ENCODE data around the gene GDF10. TPM values are rescaled to one million over a fixed set of nuclear protein-coding genes. Genes with fewer than 3 reads are reported as not detected.

The GDF10 gene
- total RNA-seq, 2 experiments from 2014 or later, result 0.16 to 0.22 TPM

DNA sequence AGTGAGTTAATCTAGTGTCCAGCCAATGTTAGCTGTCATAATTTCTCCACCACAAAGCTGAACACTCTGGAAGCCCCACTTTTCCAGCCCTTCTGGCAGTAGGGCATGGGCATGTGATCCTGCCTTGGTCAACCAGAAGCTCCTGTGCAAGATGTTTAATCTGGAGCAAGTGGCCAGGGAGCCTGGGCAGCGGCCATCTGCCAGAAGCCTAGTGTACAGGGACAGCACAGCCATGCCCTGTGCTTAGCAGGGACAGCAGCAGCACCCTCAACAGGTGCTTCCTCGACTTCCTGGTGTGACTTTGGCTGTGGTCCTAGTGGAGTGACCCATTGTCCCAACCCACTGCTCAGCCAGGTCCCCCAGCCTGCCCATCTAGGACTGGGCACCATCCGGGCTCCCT lies 58.5 kb downstream of the GDF10 start:
- no peaks in the 10 kb centered on the region for H3K4me1 ChIP-seq (ENCODE audit: insufficient read depth, low read length)

DNA sequence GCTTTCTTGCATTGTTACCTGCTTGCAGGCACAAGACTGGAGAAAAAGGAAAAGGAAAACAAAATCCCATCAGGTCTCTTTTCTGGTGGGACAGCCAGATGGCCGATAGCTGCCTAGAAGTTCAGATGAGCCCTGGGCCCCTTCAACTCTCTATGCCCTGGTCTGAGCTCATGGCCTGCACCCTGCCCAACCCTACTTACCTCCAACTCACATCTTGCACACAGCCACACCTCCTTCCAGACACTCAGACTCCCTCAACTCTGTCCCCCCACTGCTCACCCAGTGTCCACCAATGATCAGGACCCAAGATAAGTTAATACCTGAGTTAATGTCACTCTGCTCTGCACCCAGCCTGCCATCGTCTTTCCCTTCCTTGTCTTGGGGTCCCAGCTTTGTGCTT lies 59.1 kb downstream of the GDF10 start:
- ChIA-PET POLR2A (no interaction called here), CTCF (no interaction called here)
- no peaks in the 10 kb centered on the region for H3K27me3 ChIP-seq (ENCODE audit: control insufficient read depth in 1 of 2, insufficient read depth in 2 of 2, low read length in 2 of 2)
- Mint-ChIP-seq H3K27ac (no peak overlapping the region), H3K9me3 (no peaks in the 10 kb centered on the region), H3K4me3 (no peak overlapping the region), H3K36me3 (ENCODE audit: low read depth) (no peaks in the 10 kb centered on the region), H3K4me1 (ENCODE audit: low read depth) (no peaks in the 10 kb centered on the region), H3K27me3 (no peaks in the 10 kb centered on the region)
- no peaks in the 10 kb centered on the region for H3K4me1 ChIP-seq (ENCODE audit: insufficient read depth, low read length)
- ATAC-seq (ENCODE audit: poor library complexity), result no peak
- no peak overlapping the region for H3K27ac ChIP-seq (ENCODE audit: low read depth in 1 of 2, low read length in 2 of 2)
- no peak overlapping the region for H3K4me3 ChIP-seq (ENCODE audit: low read length)
- no peaks in the 10 kb centered on the region for H3K9me3 ChIP-seq (ENCODE audit: control insufficient read depth in 1 of 2, insufficient read depth in 1 of 2, low read length in 2 of 2)
- DNase-seq, result peak in 1 of 14 experiments; percentile 4
- H3K36me3 ChIP-seq (ENCODE audit: insufficient read depth, low read length), result no peaks in the 10 kb centered on the region
- intact Hi-C loops (cut with DNase I, micrococcal nuclease), result no loop called here
- TF ChIP-seq, protein P1, sequence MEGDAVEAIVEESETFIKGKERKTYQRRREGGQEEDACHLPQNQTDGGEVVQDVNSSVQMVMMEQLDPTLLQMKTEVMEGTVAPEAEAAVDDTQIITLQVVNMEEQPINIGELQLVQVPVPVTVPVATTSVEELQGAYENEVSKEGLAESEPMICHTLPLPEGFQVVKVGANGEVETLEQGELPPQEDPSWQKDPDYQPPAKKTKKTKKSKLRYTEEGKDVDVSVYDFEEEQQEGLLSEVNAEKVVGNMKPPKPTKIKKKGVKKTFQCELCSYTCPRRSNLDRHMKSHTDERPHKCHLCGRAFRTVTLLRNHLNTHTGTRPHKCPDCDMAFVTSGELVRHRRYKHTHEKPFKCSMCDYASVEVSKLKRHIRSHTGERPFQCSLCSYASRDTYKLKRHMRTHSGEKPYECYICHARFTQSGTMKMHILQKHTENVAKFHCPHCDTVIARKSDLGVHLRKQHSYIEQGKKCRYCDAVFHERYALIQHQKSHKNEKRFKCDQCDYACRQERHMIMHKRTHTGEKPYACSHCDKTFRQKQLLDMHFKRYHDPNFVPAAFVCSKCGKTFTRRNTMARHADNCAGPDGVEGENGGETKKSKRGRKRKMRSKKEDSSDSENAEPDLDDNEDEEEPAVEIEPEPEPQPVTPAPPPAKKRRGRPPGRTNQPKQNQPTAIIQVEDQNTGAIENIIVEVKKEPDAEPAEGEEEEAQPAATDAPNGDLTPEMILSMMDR (IDR thresholded peaks at IDR 0.05), result no peak

More for the DNA sequence above, 58.5 kb downstream of the GDF10 start:
- ChIA-PET POLR2A (no interaction called here), CTCF (no interaction called here)
- no peak for ATAC-seq (ENCODE audit: poor library complexity)
- Histone ChIP-seq H3K27ac (ENCODE audit: low read depth in 1 of 2, low read length in 2 of 2) (no peak overlapping the region), H3K9me3 (ENCODE audit: control insufficient read depth in 1 of 2, insufficient read depth in 1 of 2, low read length in 2 of 2) (no peaks in the 10 kb centered on the region), H3K4me3 (ENCODE audit: low read length) (no peak overlapping the region), H3K27me3 (ENCODE audit: control insufficient read depth in 1 of 2, insufficient read depth in 2 of 2, low read length in 2 of 2) (no peaks in the 10 kb centered on the region), H3K36me3 (ENCODE audit: insufficient read depth, low read length) (no peaks in the 10 kb centered on the region)
- H3K4me1 Mint-ChIP-seq (ENCODE audit: low read depth), result no peaks in the 10 kb centered on the region
- H3K9me3 Mint-ChIP-seq, result no peaks in the 10 kb centered on the region
- no peak overlapping the region for H3K4me3 Mint-ChIP-seq
- intact Hi-C loops (cut with DNase I, micrococcal nuclease), result no loop called here
- TF ChIP-seq, protein P1 (IDR thresholded peaks at IDR 0.05), result no peak
- H3K27me3 Mint-ChIP-seq, result no peaks in the 10 kb centered on the region
- H3K36me3 Mint-ChIP-seq (ENCODE audit: low read depth), result no peaks in the 10 kb centered on the region
- DNase-seq, result no peak
- no peak overlapping the region for H3K27ac Mint-ChIP-seq

DNA sequence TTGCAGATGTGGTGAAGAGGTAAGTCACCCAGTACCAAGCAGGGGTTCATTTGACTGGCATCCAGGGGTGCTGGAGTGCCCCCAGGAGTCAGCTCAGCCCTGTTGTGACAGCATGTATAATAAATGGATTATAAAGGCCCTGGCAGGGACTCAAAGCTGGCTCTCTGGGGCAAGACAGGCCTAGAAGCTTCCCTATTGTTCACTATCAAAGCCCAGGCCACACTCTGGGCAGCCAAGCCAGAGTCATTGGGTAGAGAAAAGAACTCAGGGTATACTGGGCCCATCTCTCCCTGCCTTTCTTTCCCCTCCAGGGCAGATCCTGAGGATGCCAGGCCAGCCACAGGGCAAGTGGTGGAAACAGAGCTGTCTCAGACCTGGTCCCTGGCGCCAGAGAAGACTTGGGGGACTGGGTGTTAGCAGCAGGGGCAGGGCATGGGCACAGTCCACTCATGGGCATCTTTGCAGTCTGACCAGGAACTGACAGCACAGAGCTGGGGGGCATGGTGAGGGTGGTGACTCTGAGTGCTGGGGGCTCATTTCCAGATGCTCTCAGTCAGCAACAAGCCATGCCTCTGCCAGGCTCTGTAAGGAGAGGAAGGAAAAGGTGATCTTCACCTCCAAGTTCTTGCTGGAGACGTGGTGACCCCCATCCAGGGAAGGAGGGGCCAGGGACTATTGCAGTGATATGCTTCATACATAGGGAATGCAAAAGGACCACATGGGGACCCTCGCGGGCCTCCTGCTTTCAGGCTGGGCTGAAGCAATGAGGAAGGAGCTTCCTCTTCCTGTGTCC lies 59.8 kb downstream of the GDF10 start:
- ATAC-seq (ENCODE audit: poor library complexity) (no peak), DNase-seq (no peak)
- Histone ChIP-seq H3K27ac (ENCODE audit: low read depth in 1 of 2, low read length in 2 of 2) (no peak overlapping the region), H3K4me1 (ENCODE audit: insufficient read depth, low read length) (no peaks in the 10 kb centered on the region), H3K36me3 (ENCODE audit: insufficient read depth, low read length) (no peaks in the 10 kb centered on the region), H3K27me3 (ENCODE audit: control insufficient read depth in 1 of 2, insufficient read depth in 2 of 2, low read length in 2 of 2) (no peaks in the 10 kb centered on the region), H3K4me3 (ENCODE audit: low read length) (no peak overlapping the region), H3K9me3 (ENCODE audit: control insufficient read depth in 1 of 2, insufficient read depth in 1 of 2, low read length in 2 of 2) (no peaks in the 10 kb centered on the region)
- TF ChIP-seq, protein P1 (IDR thresholded peaks at IDR 0.05), result no peak
- ChIA-PET POLR2A (no interaction called here), CTCF (no interaction called here)
- Mint-ChIP-seq H3K9me3 (no peaks in the 10 kb centered on the region), H3K27ac (no peak overlapping the region), H3K4me3 (no peak overlapping the region), H3K4me1 (ENCODE audit: low read depth) (no peaks in the 10 kb centered on the region), H3K27me3 (no peaks in the 10 kb centered on the region), H3K36me3 (ENCODE audit: low read depth) (no peaks in the 10 kb centered on the region)
- intact Hi-C loops (cut with DNase I, micrococcal nuclease), result no loop called here
